ENCODE data around the gene RBMY1D.

- TF ChIP-seq TAF1 (IDR thresholded peaks at IDR 0.05; ENCODE audit: low read depth) = no peak
- no peak for TF ChIP-seq MAX (IDR thresholded peaks at IDR 0.05)
- no peak for TF ChIP-seq CREB1 (IDR thresholded peaks at IDR 0.05; ENCODE audit: low read depth)
- no peak for TF ChIP-seq ZBTB7A (IDR thresholded peaks at IDR 0.05; ENCODE audit: low read depth)
- no peak for TF ChIP-seq RAD21 (IDR thresholded peaks at IDR 0.05; ENCODE audit: low read depth)
- TF ChIP-seq REST (IDR thresholded peaks at IDR 0.05; ENCODE audit: low read depth) = no peak
- no peak for TF ChIP-seq EGR1 (IDR thresholded peaks at IDR 0.05)
- no peak for TF ChIP-seq FOXM1 (IDR thresholded peaks at IDR 0.05; ENCODE audit: borderline replicate concordance, low read depth)
- no peak for TF ChIP-seq TCF12 (IDR thresholded peaks at IDR 0.05; ENCODE audit: low read depth)
- TF ChIP-seq TEAD4 (IDR thresholded peaks at IDR 0.05) = no peak
Measured at GRCh38 chrY:21839489-21839888, 54.8 kb downstream of the RBMY1D start.

Data from Ishikawa (cell line).